Fibroblast of skin of abdomen (primary cell): Measurements from ENCODE around the gene DYNC1I1.

Experiments
- DNase-seq: peaks from one replicate; pipeline ENCODE4 v3.0.0-alpha.2; 2013

Gene DYNC1I1

DNA sequence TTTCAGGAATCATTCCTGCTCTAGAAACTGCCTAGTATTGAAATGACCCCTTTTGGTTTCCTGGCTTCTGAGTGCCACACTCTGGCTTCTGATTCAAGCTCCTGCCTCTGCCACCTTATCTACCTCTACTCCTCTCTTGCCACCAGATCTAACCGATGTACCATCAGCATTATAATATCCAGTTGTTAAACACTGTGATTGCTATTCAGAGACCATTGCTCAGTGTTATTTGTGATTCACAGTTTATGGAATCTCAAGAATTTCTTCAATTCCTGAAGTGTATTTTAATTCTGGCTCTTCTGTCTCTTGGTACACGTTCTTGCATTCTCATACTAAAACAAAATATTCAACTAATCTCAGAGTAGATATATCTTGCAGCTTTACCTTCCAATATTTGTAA lies 88.7 kb downstream of the DYNC1I1 start:
- DNase-seq, result peak; percentile 21

GRCh38 chr7:95863623-95864022 lies 91.3 kb downstream of the DYNC1I1 start:
- no peak for DNase-seq

DNA sequence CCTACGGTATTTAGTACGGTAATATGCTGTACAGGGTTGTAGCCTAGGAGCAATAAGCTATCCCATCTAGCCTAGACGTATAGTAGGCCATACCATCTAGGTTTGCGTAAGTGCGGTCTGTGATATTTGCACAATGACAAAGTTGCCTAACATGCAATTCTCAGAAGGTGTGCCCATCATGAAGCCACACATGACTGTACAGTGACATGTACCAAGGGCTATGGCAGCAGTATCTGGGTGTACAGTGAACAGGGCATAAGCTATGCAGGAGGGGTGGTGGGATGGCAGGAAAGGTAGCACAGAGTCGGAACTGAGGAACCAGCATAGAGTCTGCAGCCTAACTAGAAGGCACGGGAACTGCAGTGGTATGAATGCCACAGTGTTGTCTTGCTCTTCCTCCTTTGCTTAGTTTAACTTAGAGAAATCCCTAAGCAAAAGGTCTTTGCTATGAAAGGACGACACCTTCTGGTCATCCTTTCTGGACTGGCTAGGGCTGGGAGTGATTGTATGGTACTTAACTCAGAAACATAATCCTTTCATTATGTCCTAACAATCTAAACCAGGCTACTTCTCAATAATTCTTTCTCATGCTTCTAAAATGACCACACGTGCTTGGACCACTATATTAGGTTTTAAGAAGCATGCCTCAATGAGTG lies 93.5 kb downstream of the DYNC1I1 start:
- DNase-seq, result peak; percentile 17

- DNase-seq, result no peak
These were observed 95.0 kb downstream of the DYNC1I1 start for GRCh38 chr7:95867309-95867708.

- DNase-seq, result peak; percentile 35
These were observed 98.9 kb downstream of the DYNC1I1 start for GRCh38 chr7:95871075-95871848.

GRCh38 chr7:95871896-95872295 lies 99.5 kb downstream of the DYNC1I1 start:
- DNase-seq, result no peak

DNA sequence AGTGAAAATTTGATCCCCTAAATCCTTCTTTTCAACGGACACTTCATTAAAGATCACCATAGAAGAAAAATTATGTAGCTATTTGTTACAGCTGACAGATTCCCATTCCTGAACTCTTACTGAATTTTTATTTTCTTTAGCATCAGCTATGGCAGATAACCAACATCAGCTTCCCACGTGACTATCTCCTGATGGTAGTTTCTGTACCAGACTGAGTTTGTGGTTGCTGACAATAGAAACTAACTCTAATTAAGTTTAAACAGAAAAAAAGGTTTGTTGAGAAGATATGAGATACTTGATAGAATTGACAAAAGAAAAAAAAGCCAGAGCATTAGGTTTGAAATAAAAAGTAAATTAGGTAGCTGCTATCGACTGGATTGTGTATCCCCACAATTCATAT lies 101.8 kb downstream of the DYNC1I1 start:
- DNase-seq, result no peak

DNA sequence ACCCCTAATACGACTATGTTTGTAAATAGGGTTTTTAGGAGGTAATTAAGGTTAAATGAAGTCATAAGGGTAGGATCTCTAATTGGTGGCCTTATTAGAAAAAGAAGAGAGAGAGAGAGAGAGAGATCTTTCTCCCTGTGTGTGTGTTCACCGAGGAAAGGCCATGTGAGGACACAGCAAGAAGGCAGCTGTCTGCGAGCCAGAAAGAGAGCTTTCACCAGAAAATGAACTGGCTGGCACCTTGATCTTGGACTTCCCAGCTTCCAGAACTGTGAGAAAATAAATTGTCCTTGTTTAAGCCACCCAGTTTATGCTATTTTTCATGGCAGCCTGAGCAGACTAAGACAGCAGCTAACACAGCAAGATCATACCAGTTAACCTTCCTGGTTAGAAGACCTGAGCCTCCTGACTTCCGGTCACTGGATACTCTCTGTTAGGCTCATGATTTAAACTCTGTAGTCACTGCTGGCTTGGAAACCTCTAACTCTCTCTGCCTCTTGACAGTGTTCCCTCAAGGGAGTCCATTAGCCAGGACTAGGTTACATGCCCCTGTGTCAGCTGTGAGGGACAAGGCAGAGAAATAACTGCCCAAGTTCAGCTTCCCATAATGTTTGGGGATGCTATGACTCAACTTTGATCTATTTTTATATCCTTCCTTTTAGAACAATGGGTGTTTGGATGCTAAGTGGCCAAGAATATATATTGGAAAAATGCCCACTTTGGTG lies 102.3 kb downstream of the DYNC1I1 start:
- DNase-seq, result no peak

- DNase-seq, result no peak
These were observed 103.2 kb downstream of the DYNC1I1 start for GRCh38 chr7:95875519-95875918.

GRCh38 chr7:95878677-95879076 lies 106.3 kb downstream of the DYNC1I1 start:
- no peak for DNase-seq

DNA sequence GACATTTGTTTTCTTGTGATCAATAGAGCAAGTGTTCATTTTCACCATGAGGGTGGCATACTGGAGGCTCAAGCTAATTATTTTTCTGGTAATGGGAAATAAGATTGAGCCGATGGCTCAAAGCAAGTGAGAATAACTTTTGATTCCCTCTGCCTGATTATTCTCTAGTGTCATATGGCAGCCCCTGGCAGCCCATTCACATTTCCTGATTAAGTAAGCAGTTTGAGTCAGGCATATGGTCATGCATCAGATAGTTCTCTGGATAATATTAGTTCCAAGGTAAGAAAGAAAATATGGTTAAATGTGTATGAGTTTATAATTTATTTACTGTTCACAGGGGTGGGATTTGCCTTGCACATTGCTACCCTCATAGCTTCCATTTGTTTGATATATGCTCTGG lies 109.2 kb downstream of the DYNC1I1 start:
- no peak for DNase-seq

GRCh38 chr7:95883217-95883616 lies 110.9 kb downstream of the DYNC1I1 start:
- no peak for DNase-seq

- no peak for DNase-seq
These were observed 114.2 kb downstream of the DYNC1I1 start for GRCh38 chr7:95886501-95887090.

- no peak for DNase-seq
These were observed 121.1 kb downstream of the DYNC1I1 start for GRCh38 chr7:95893484-95893883.

DNA sequence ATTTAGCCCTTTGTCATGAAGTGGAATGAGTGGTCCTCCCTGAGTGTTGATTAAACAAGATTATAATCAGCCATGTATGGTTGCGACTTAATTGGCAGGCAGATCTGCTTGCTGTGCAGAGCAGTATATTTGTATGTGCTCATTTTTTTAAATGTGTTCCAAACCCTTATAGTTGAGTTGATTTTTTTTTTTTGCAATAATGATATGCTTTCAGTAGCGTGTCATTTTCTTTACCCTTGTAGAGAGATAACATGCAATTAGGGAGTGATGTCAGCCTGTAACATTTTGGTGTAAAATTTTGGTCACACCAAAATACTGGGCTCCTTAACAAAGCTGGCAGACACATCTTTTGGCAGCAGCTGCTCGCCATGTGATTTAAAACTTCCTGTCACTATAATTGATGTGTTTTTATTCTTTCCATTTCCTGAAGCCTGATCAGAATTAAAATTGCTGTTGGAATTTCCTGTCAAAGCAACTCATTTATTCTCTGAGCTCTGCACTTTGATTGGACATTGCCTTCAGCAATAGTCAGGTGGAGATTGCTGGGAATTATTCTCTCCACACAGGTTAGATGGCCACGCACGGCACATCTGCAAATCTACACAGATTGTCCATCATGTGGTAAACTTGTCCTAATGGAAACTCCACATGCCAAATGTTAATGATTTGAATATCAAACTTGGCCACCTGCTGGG lies 125.3 kb downstream of the DYNC1I1 start:
- no peak for DNase-seq

DNA sequence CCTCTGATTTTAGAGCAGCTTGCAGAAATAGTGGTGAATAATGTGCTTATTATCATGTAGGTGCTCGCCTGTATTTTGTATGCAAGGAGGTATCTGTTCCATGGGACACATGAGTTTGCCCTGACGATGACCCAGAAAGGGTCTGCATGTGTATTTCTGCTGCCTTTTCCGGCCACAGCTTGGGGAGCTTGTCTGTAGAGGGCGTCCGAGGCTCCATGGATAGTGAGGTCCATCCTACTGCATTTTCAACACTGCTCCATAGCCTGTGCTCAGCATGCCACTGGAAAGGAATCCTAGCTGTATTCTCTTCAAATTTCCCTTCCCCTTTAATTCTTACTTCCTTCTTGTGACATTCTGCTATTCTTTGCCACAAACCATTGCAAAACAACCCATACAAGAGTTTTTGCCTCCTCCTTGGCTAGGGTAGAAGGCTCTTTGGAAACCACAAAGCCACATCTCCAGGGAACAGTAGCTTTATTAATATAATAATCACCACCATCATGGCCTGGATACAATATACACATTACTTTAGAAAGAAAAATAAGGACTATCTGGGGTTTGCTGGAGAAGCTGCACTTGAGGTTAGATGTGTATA lies 127.7 kb downstream of the DYNC1I1 start:
- no peak for DNase-seq

DNA sequence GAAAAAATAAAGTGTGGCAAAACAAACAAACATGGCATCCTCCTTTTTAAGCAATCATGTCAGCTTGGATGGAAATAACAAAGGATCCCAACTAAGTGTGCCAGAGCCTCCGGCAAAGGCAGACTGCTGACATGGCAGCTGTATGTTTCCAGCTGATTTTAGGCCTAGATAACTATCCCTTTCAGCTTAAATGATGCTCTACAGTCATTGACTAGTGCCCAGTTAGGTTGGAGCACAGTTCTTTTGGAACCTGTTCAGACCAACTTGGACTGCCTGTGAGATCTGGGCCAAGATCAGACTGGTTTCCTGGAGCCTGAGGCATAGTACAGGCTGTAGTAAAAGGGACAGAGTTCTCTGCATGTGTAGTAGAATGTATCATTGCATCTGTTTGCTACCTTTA lies 128.7 kb downstream of the DYNC1I1 start:
- DNase-seq, result no peak

DNA sequence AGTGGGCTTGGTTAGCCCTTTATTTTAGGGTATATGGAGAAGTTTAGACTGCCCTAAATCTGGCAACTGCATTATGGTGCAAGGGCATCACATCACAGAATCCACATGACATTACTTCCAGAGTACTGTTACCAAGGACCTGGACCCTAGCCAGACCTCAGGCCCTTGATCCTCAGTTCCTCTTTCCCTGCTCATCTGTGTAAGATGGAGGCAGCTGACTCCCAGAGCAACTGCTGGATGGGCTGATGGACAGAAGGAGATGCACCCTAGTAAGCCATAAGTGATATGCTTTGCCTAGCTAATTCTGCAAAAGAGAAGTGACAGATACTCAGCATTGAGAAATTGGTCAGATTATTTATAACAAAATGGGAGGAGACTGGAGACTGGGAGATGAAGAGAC lies 131.7 kb downstream of the DYNC1I1 start:
- DNase-seq, result no peak

- no peak for DNase-seq
These were observed 132.8 kb downstream of the DYNC1I1 start for GRCh38 chr7:95905167-95905566.

DNA sequence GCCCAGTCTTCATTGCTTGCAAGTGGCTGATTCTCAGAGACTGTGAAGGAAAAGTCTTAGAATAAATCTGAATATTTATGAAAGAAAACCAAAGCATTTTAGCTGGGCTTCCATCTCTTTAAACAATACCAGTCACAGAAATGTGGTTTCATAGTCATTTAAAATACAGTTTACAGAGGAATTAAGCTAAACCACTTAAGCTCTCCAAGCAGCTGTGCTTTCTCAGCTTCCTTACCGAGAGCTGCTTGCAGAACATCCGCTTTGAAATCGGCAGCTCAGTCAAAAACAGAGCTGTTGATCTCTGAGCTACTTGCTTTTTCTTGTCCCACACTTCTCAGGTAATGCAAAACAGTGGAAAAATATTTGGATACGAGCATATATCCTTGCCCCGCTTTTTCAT lies 134.5 kb downstream of the DYNC1I1 start:
- DNase-seq, result no peak

DNA sequence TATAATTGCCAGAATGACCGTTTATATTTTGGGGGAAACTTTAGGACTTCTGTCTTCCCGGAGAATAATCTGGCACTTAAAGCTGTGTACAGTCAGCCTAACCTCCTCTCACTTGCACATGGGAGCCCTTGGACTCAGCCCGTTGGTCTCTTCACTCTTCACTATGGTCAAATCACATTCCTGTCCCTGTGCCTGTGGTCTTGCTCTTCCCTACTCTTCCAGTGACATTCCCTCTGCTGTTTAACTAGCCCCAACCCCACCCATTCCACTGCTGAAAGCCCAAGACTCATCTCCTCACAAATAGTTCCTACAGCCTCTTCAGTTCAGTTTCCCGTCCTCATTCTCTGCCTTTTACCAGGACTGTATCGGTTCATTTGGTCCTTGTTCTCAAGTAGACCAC lies 135.0 kb downstream of the DYNC1I1 start:
- DNase-seq, result no peak

- no peak for DNase-seq
These were observed 136.1 kb downstream of the DYNC1I1 start for GRCh38 chr7:95908499-95908898.
